DND-41 (cell line): ENCODE results near the gene BLM.

Experiments used
- ATAC-seq: fragments of 200-7000 bp; cut with Tn5 transposase; 3 replicates; pipeline ENCODE4 v1.9.1; 2021; ENCODE audit warnings: low read depth; ENCODE audit not compliant: insufficient read depth
- DNase-seq: peaks from one replicate; pipeline ENCODE4 v3.0.0-alpha.2; 2020
- H2AFZ ChIP-seq: 2 replicates; pipeline ENCODE4 v1.6.0; 2012; ENCODE audit warnings: low read depth, low read length
- H3K27ac ChIP-seq: 2 replicates; pipeline ENCODE4 v1.5.1; 2012; ENCODE audit warnings: low read length, inconsistent platforms
- H3K27me3 ChIP-seq: fragments of 200-600 bp; sonication (generic); 2 replicates; pipeline ENCODE4 v1.6.0; 2012; ENCODE audit warnings: low read length, mild to moderate bottlenecking, inconsistent platforms; ENCODE audit not compliant: insufficient read depth, poor library complexity
- H3K36me3 ChIP-seq: 2 replicates; pipeline ENCODE4 v1.5.1; 2012; ENCODE audit warnings: low read length, inconsistent platforms; ENCODE audit not compliant: insufficient read depth
- H3K4me1 ChIP-seq: 2 replicates; pipeline ENCODE4 v1.5.1; 2012; ENCODE audit warnings: mild to moderate bottlenecking, low read length; ENCODE audit not compliant: insufficient read depth
- H3K4me2 ChIP-seq: 2 replicates; pipeline ENCODE4 v1.6.0; 2012; ENCODE audit warnings: mild to moderate bottlenecking, moderate library complexity, low read length, inconsistent platforms; ENCODE audit not compliant: insufficient read depth
- H3K4me3 ChIP-seq, 2 experiments: fragments of 200-600 bp in 1 of 2; shearing (Covaris generic) in 1 of 2; 2 replicates each; pipeline ENCODE4 v1.5.1; 2012 to 2016; ENCODE audit warnings: inconsistent platforms in 2 of 2, low read length in 2 of 2, mild to moderate bottlenecking in 2 of 2, low read depth in 1 of 2, moderate library complexity in 1 of 2
- H3K79me2 ChIP-seq: 2 replicates; pipeline ENCODE4 v1.6.0; 2012; ENCODE audit warnings: low read length, inconsistent platforms; ENCODE audit not compliant: insufficient read depth
- H3K9ac ChIP-seq: 2 replicates; pipeline ENCODE4 v1.6.0; 2012; ENCODE audit warnings: low read depth, mild to moderate bottlenecking, inconsistent platforms, low read length, moderate library complexity
- H3K9me3 ChIP-seq: 2 replicates; pipeline ENCODE4 v1.5.1; 2012; ENCODE audit warnings: low read length, moderate library complexity, mild to moderate bottlenecking, inconsistent platforms; ENCODE audit not compliant: insufficient read depth, severe bottlenecking
- H4K20me1 ChIP-seq: 2 replicates; pipeline ENCODE4 v1.6.0; 2012; ENCODE audit warnings: low read length; ENCODE audit not compliant: insufficient read depth
- EZH2 ChIP-seq: IDR thresholded peaks from 3 replicates; pipeline ENCODE4 v1.6.1; 2012; ENCODE audit warnings: borderline replicate concordance, low read depth, mild to moderate bottlenecking, moderate library complexity, low read length, inconsistent platforms; ENCODE audit not compliant: severe bottlenecking
- TF ChIP-seq, protein P1 (sequence below): IDR thresholded peaks from 2 replicates; pipeline ENCODE4 v1.5.1; 2012; ENCODE audit warnings: borderline replicate concordance, low read length, moderate library complexity, mild to moderate bottlenecking; ENCODE audit not compliant: poor library complexity, severe bottlenecking; ENCODE audit errors: extremely low read depth

The BLM gene

DNA sequence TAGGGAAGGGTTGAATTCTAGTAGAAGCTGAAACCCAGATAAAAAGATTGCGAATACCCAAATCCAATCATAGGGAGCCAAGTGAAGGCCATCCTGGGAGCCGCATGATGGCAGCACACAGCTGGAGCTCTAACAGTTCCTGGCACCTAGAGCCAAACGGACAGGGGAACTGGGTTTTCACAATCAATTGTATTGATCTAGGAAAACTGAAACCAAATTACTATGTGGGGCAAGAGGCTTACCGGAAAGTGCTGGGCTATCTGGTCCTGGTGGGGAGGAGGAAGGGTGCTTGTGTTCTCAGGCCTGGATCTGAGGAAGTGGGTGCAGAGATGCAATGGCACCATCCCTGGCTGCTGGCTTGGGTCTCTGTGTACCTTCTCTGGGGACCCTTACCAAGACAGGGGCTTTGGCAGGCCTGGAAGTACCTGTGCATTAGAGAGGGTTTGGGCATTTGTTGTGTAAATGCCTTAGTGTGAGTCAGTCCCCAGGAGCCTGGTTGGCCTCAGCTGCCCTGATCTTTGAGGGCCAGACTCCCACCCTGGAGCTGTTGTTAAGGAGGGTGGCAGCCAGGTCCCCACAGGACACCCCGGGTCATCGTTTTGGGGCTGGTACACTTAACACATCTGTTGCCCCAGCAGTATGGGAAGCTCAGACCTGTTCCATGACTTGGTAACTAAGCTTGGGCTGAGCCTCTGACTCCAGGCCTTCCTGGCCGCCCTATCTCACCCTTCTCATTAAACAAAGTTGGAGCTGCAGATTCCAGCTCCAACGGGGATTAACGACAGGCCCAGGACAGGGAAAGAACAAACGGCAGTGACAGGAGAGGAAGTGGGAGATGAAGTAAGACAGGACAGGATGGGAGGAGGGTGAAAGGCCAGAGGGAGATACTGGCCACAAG lies 142.3 kb downstream of the BLM start:
- no peak overlapping the region for H3K4me3 ChIP-seq
- no peak for TF ChIP-seq EZH2
- TF ChIP-seq, protein P1, sequence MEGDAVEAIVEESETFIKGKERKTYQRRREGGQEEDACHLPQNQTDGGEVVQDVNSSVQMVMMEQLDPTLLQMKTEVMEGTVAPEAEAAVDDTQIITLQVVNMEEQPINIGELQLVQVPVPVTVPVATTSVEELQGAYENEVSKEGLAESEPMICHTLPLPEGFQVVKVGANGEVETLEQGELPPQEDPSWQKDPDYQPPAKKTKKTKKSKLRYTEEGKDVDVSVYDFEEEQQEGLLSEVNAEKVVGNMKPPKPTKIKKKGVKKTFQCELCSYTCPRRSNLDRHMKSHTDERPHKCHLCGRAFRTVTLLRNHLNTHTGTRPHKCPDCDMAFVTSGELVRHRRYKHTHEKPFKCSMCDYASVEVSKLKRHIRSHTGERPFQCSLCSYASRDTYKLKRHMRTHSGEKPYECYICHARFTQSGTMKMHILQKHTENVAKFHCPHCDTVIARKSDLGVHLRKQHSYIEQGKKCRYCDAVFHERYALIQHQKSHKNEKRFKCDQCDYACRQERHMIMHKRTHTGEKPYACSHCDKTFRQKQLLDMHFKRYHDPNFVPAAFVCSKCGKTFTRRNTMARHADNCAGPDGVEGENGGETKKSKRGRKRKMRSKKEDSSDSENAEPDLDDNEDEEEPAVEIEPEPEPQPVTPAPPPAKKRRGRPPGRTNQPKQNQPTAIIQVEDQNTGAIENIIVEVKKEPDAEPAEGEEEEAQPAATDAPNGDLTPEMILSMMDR, result no peak
- DNase-seq (no peak), ATAC-seq (no peak)
- no peaks in the 10 kb centered on the region for H3K9me3 ChIP-seq
- H3K4me1 ChIP-seq, result peaks cover 4% of the 10 kb centered on the region; the same call in 1 of the 2 replicates
- H3K27ac ChIP-seq, result no peak overlapping the region
- H2AFZ ChIP-seq, result no peak overlapping the region
- no peaks in the 10 kb centered on the region for H3K36me3 ChIP-seq
- no peaks in the 10 kb centered on the region for H3K79me2 ChIP-seq
- no peaks in the 10 kb centered on the region for H4K20me1 ChIP-seq
- no peak overlapping the region for H3K4me2 ChIP-seq
- H3K27me3 ChIP-seq, result no peaks in the 10 kb centered on the region
- H3K9ac ChIP-seq, result no peak overlapping the region

- no peaks in the 10 kb centered on the region for H3K79me2 ChIP-seq
- ATAC-seq, result no peak
- H3K4me3 ChIP-seq, result no peak overlapping the region
- no peaks in the 10 kb centered on the region for H3K36me3 ChIP-seq
- no peak overlapping the region for H2AFZ ChIP-seq
- H3K9ac ChIP-seq, result no peak overlapping the region
- H3K27ac ChIP-seq, result no peak overlapping the region
- peaks cover 4% of the 10 kb centered on the region; the same call in 1 of the 2 replicates for H3K4me1 ChIP-seq
- no peak for DNase-seq
- H3K27me3 ChIP-seq, result no peaks in the 10 kb centered on the region
- no peak overlapping the region for H3K4me2 ChIP-seq
- H3K9me3 ChIP-seq, result no peaks in the 10 kb centered on the region
- no peaks in the 10 kb centered on the region for H4K20me1 ChIP-seq
- TF ChIP-seq, protein P1, result no peak
- TF ChIP-seq EZH2, result no peak
These were observed 143.3 kb downstream of the BLM start for GRCh38 chr15:90860450-90860849.

DNA sequence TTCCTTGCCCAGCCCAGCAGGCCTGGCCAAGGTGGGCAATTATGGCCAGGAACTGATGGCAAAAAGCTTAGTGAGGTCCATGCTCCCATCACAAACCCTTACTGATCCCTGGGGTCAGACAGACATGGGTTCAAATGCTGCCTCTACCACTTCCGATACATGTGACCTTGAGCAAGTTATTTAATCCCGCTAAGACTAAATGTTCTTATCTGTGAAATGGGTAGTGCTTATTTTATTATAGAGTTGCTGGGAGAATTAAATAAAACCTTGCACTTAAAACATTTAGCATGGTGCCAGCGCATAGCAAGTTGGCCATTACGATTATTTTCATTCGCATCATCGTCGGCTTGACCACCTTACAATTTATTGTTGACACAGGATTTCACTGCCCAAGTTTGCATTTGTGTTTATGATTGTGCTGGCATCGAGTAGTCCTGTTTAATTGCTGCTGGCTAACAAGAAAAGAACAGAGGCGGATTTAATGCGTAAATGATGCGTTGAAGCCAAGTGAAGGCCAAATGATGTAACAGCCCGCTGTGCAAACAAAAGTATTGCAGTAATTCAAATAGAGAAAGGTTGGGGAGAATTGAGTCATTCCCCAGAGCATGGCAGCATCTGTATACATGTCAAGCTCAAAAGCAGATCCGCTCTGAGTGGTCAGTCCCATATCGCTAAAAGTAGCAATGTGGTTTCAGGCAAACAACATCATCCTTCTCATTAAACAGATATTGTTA lies 144.0 kb downstream of the BLM start:
- Histone ChIP-seq H3K36me3 (no peaks in the 10 kb centered on the region), H3K27ac (no peak overlapping the region), H3K79me2 (no peaks in the 10 kb centered on the region), H4K20me1 (no peaks in the 10 kb centered on the region), H3K4me1 (peaks cover 4% of the 10 kb centered on the region; the same call in 1 of the 2 replicates), H3K4me2 (no peak overlapping the region), H3K9me3 (no peaks in the 10 kb centered on the region), H2AFZ (no peak overlapping the region), H3K4me3 (no peak overlapping the region), H3K9ac (no peak overlapping the region), H3K27me3 (no peaks in the 10 kb centered on the region)
- no peak for DNase-seq
- TF ChIP-seq EZH2, result no peak
- TF ChIP-seq, protein P1, result no peak
- ATAC-seq, result no peak
